ENCODE measurements around the gene SRGAP1. TPM values are rescaled to one million over a fixed set of nuclear protein-coding genes. Genes with fewer than 3 reads are reported as not detected.
"Not testable (repeated sequence)": the region's sequence is repeated elsewhere in the genome, so short reads cannot be mapped to it uniquely, and the experiment has no call there.

SRGAP1 gene
- polyA plus RNA-seq, 4 donors: 13.1 to 26.5 (median 21.6) TPM

GRCh38 chr12:64137117-64137516, 292.6 kb downstream of the SRGAP1 start:
- no peak for DNase-seq (ENCODE audit: low read depth in 4 of 4, low spot score in 3 of 4)

DNA sequence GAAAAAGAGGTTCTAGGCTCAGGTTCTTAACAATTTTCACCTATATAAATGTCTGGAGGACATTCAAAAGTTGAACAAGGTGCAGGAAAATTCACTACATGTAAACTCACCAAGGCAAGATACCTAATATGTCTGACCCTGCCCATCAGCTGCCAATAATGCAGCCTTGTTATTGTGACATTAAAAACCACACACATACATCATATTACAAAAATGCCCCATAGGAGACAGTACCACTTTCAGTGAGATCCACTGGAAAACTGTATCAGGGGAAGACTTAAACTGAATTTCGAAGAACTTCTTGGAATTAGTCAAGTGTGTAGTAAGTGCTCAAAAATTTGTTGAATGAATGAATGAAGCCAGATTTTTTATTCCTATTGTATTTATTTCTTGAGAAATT, 294.5 kb downstream of the SRGAP1 start:
- DNase-seq (ENCODE audit: low read depth in 4 of 4, low spot score in 3 of 4): no peak

GRCh38 chr12:64142382-64142781, 297.9 kb downstream of the SRGAP1 start:
- DNase-seq (ENCODE audit: low read depth in 4 of 4, low spot score in 3 of 4): no peak

GRCh38 chr12:64142784-64143183, 298.3 kb downstream of the SRGAP1 start:
- DNase-seq (ENCODE audit: low read depth in 4 of 4, low spot score in 3 of 4): no peak

DNA sequence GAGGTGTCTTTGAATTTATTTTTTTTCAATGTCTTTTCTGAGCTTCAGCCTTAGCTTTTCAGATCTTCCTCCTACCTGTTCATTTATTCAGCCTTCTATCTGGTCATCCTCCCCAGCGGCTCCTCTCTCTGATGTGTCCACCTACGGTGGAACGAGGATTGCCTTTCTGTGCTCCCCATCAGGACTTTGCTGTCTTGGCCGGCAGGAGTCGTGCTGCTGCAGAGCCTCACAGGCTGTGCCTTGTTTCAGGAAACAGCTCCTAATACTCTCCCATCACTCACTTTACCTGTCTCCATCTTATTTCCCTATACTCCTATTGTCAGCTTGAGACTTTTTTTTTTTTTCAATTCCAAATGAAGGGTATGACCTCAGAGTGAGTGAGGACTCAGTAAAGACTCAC, 300.7 kb downstream of the SRGAP1 start:
- no peak for DNase-seq (ENCODE audit: low read depth in 4 of 4, low spot score in 3 of 4)

- DNase-seq (ENCODE audit: low read depth in 4 of 4, low spot score in 3 of 4): peak in 3 of 4 donors; percentile 16 to 42 (median 38)
These were observed 302.6 kb downstream of the SRGAP1 start for GRCh38 chr12:64147011-64147631.

DNA sequence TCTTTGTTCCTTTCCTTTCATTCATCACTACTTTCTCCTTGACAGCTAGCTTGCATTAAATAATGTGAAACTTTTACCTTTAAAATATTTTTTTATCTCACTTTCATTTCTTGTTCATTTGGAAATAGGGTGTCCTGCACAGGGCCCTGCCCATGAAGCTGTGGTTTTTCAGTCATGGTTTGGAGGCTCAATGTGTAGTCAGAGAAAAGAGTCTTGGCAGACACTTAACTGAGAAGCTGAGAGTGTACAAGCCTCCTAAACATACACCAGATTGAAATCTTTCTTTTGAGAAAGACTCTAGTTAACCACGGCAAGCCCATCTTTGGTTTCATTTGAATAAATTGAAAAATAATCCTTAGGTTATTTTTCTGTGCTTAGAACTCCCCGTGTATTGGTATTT, 303.4 kb downstream of the SRGAP1 start:
- no peak for DNase-seq (ENCODE audit: low read depth in 4 of 4, low spot score in 3 of 4)

DNA sequence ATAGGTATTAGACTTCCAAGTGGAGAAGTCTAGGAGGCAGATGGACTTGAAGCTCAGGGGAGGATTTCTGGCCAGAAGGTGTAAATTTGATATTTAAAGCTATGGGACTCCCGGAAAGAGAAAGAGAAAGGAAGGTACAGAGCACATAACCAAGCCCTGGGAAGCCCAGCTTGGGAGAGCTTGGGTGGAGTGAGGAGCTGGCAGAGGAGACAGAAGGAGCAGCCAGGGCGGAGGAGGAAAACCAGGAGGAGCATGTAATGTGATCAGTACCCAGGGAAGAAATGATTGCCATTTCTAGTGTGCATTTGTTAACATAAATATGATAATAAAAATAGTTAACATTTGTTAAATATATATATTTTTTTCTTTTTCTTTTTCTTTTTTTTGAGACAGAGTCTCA, 310.2 kb downstream of the SRGAP1 start:
- DNase-seq (ENCODE audit: low read depth in 4 of 4, low spot score in 3 of 4): no peak

GRCh38 chr12:64157110-64157509, 312.6 kb downstream of the SRGAP1 start:
- no peak for DNase-seq (ENCODE audit: low read depth in 4 of 4, low spot score in 3 of 4)

- DNase-seq (ENCODE audit: low read depth in 4 of 4, low spot score in 3 of 4): no peak
These were observed 315.7 kb downstream of the SRGAP1 start for GRCh38 chr12:64160021-64160710.

GRCh38 chr12:64160711-64161060, 316.2 kb downstream of the SRGAP1 start:
- no peak for DNase-seq (ENCODE audit: low read depth in 4 of 4, low spot score in 3 of 4)

DNA sequence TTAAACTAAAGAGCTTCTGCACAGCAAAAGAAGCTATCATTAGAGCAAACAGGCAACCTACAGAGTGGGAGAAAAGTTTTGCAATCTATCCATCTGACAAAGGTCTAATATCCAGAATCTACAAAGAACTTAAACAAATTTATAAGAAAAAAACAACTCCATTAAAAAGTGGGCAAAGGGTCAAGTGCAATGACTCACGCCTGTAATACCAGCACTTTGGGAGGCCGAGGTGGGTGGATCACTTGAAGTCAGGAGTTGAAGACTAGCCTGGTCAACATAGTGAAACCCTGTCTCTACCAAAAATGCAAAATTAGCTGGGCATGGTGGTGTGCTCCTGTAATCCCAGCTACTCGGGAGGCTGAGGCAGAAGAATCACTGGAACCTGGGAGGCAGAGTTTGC, 322.1 kb downstream of the SRGAP1 start:
- not testable (repeated sequence) for DNase-seq (ENCODE audit: low read depth in 4 of 4, low spot score in 3 of 4)

DNA sequence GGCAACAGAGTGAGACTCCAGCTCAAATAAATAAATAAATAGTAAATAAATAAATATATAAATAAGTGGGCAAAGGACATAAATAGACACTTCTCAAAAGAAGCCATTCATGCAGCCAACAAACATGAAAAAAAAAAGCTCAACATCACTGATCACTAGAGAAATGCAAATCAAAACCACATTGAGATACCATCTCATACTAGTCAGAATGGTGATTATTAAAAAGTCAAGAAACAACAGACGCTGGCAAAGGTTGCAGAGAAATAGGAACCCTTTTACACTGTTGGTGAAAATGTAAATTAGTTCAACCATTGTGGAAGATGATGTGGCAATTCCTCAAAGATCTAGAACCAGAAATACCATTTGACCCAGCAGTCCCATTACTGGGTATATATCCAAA, 322.5 kb downstream of the SRGAP1 start:
- DNase-seq (ENCODE audit: low read depth in 4 of 4, low spot score in 3 of 4): not testable (repeated sequence)

DNA sequence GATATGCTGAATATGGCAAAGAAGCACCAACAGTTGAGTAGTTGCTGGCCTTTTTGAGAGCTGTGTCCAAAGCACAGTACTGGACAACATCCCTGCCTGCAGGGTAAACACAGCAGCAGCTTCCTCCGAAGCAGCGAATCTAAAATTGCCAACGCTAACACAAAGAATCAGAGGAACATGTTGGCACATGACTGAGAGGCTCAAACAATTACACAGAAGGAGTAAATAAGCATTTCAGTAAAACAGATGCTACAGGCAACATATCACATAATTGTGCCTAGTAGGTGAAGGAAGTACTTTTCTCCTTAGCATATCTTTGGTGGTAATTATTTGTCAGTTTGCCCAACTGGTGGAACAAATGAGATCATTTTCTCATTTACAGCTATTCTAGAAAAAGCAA, 325.5 kb downstream of the SRGAP1 start:
- DNase-seq (ENCODE audit: low read depth in 4 of 4, low spot score in 3 of 4): no peak

- no peak for DNase-seq (ENCODE audit: low read depth in 4 of 4, low spot score in 3 of 4)
These were observed 326.2 kb downstream of the SRGAP1 start for GRCh38 chr12:64170730-64171129.

GRCh38 chr12:64171715-64172114, 327.2 kb downstream of the SRGAP1 start:
- DNase-seq (ENCODE audit: low read depth in 4 of 4, low spot score in 3 of 4): no peak

DNA sequence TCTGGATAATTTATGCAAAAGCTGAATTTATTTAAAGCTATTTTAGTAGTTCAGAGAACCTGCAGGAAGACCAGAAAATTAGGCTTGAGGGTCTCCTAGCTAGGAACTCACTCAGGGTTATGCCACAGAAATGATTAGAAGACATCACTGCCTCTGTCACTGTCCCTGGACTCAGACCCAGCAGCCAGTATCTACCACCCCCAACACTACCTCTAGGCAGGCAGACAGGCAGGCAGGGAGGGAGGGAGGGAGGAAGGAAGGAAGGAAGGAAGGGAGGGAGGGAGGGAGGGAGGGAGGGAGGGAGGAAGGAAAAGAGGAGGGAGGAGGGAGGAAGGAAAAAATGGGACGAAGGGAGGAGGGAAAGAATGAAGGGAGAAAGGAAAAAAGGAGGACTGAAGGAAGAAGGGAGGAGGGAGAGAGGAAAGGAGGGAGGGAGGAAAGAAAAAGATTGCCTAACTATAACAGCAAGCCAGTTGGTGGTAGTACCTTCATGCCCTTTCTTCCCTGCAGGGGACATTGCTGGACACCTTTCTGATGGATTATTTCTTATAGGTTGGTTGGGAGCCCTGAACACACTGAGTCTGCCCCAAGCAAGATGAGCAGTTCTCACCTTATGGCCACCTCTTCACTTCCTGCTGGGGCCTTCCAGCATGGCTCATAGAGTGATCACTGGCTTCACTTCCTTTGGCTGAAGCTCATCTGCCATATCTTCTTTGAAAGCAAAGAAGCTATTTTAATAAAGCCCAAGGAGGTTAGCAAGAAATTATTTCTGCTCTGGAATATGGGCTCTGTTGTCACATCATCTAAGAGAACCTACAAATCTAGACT, 327.9 kb downstream of the SRGAP1 start:
- DNase-seq (ENCODE audit: low read depth in 4 of 4, low spot score in 3 of 4): no peak

- no peak for DNase-seq (ENCODE audit: low read depth in 4 of 4, low spot score in 3 of 4)
These were observed 329.0 kb downstream of the SRGAP1 start for GRCh38 chr12:64173456-64173855.

DNA sequence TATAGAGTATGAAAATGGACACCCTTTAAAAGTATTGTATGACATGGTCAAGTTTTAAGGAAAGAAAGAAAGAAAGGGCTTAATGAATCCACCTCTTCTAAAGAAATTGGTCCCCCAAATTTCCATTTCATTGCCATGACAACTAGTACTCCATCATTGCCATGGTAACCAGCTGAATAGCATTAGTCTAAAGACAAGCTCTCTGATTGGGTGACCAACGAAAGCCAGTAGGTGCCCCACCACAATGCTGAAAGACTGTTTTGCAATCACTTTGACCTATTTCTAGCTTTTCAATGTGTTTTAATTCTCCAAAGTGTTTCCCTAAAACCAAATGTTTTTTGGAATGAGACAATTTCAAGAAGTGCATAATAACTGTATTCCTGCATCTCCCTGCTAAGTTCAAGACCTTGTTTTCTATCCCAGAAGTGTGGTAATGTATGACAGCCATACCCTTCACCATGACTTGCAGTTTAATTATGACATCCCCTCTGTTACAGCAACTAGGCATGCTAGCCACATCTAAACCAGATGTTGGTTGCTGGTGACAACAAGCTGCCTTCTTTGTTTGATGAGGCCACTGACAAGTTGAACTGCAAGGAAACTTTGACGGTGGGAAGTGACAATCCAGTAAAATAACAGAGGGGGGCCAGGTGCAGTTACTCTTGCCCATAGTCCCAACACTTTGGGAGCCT, 330.9 kb downstream of the SRGAP1 start:
- no peak for DNase-seq (ENCODE audit: low read depth in 4 of 4, low spot score in 3 of 4)

DNA sequence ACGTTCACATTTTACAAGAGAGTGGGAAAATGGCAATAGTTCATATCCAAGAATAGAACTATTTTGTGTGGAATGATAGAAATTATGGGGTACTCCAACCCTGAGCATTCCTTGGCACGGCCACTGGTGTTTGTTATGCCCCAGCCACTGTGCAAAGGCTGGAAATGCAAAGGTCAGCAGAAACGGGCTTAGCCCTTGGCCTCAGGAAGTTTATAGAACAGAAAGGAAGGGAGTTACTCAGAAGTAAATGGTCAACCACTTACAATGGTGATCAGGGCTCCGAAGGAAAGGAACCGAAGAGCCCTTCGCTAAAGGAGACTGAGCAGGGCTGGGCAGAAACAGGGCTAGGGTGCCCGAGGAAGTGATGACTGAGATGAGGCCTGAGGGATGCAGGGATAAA, 332.5 kb downstream of the SRGAP1 start:
- no peak for DNase-seq (ENCODE audit: low read depth in 4 of 4, low spot score in 3 of 4)

GRCh38 chr12:64178122-64178521, 333.6 kb downstream of the SRGAP1 start:
- no peak for DNase-seq (ENCODE audit: low read depth in 4 of 4, low spot score in 3 of 4)
